CD14-positive monocyte (primary cell): ENCODE data around the gene CRMP1. TPM values are rescaled to one million over a fixed set of nuclear protein-coding genes. Genes with fewer than 3 reads are reported as not detected.

ENCODE experiments used
- DNase-seq, 3 donors: peaks; one replicate each; pipeline ENCODE4 v3.0.0-alpha.2; 2011 to 2022
- H2AFZ ChIP-seq: 2 replicates; pipeline ENCODE4 v1.6.0; 2012; ENCODE audit warnings: mild to moderate bottlenecking, low read depth, low read length, inconsistent platforms; ENCODE audit not compliant: insufficient read depth, poor library complexity, severe bottlenecking
- H3K27ac ChIP-seq, 2 donors: 1 replicate in 1 of 2; 2 replicates in 1 of 2; pipeline ENCODE4 v1.5.1; 2012 to 2013; ENCODE audit warnings: low read length in 2 of 2, control low read depth in 1 of 2, inconsistent platforms in 1 of 2, low read depth in 1 of 2, mild to moderate bottlenecking in 1 of 2
- H3K27me3 ChIP-seq, 2 donors: one replicate each; pipeline versions ENCODE4 v1.6.0 to v1.6.1; 2011 to 2013; ENCODE audit warnings: low read length in 2 of 2; ENCODE audit not compliant: control insufficient read depth in 2 of 2, insufficient read depth in 2 of 2
- H3K36me3 ChIP-seq, 2 donors: replicated peaks in 1 of 2; 1 replicate in 1 of 2; 2 replicates in 1 of 2; pipeline versions ENCODE4 v1.5.1 to v1.6.1; 2012 to 2013; ENCODE audit warnings: low read length in 2 of 2, control low read depth in 1 of 2, inconsistent platforms in 1 of 2, mild to moderate bottlenecking in 1 of 2; ENCODE audit not compliant: insufficient read depth in 2 of 2, control insufficient read depth in 1 of 2
- H3K4me1 ChIP-seq, 2 donors: 1 replicate in 1 of 2; 2 replicates in 1 of 2; pipeline versions ENCODE4 v1.5.1 to v1.6.1; 2012 to 2013; ENCODE audit warnings: low read length in 2 of 2, control low read depth in 1 of 2, inconsistent platforms in 1 of 2, mild to moderate bottlenecking in 1 of 2, moderate library complexity in 1 of 2; ENCODE audit not compliant: insufficient read depth in 2 of 2, control insufficient read depth in 1 of 2
- H3K4me2 ChIP-seq: replicated peaks from 2 replicates; pipeline ENCODE3; 2012; ENCODE audit warnings: low read length, moderate library complexity, mild to moderate bottlenecking; ENCODE audit not compliant: poor library complexity, severe bottlenecking; ENCODE audit errors: extremely low read depth
- H3K4me3 ChIP-seq, 3 experiments: fragments of 200-600 bp in 1 of 3; sonication (generic) in 1 of 3; replicated peaks in 1 of 3; 1 replicate in 2 of 3; 2 replicates in 1 of 3; pipeline ENCODE4 v1.5.1; 2011 to 2013; ENCODE audit warnings: low read length in 3 of 3, mild to moderate bottlenecking in 3 of 3, control low read depth in 2 of 3, low read depth in 2 of 3, inconsistent platforms in 1 of 3, moderate library complexity in 1 of 3
- H3K79me2 ChIP-seq: 2 replicates; pipeline ENCODE4 v1.6.0; 2012; ENCODE audit warnings: mild to moderate bottlenecking, control low read depth, inconsistent platforms, low read length, moderate library complexity; ENCODE audit not compliant: insufficient read depth
- H3K9ac ChIP-seq: 2 replicates; pipeline ENCODE4 v1.6.0; 2017; ENCODE audit warnings: low read length, mild to moderate bottlenecking; ENCODE audit not compliant: insufficient read depth, poor library complexity, severe bottlenecking
- H3K9me3 ChIP-seq, 2 donors: replicated peaks in 1 of 2; 1 replicate in 1 of 2; 2 replicates in 1 of 2; pipeline versions ENCODE4 v1.5.1 to v1.6.1; 2012 to 2013; ENCODE audit warnings: low read length in 2 of 2, control low read depth in 1 of 2; ENCODE audit not compliant: control insufficient read depth in 1 of 2, insufficient read depth in 1 of 2
- H4K20me1 ChIP-seq: 2 replicates; pipeline ENCODE4 v1.6.0; 2012; ENCODE audit warnings: mild to moderate bottlenecking, low read length, control low read depth, moderate library complexity; ENCODE audit not compliant: insufficient read depth
- H3K27ac Mint-ChIP-seq, 7 donors: one replicate each; pipeline ENCODE4 v1.8.0; 2020; ENCODE audit warnings: mild to moderate bottlenecking in 7 of 7, mixed read lengths in 7 of 7, moderate library complexity in 6 of 7, inconsistent platforms in 2 of 7
- H3K27me3 Mint-ChIP-seq, 3 donors: one replicate each; pipeline ENCODE4 v1.8.0; 2021 to 2022; ENCODE audit warnings: low read depth in 3 of 3, mild to moderate bottlenecking in 3 of 3, mixed read lengths in 3 of 3, moderate library complexity in 3 of 3, inconsistent platforms in 1 of 3
- H3K36me3 Mint-ChIP-seq, 2 donors: one replicate each; pipeline ENCODE4 v1.8.0; 2020; ENCODE audit warnings: mixed read lengths in 2 of 2, inconsistent platforms in 1 of 2, mild to moderate bottlenecking in 1 of 2
- H3K4me1 Mint-ChIP-seq: one replicate; pipeline ENCODE4 v1.8.0; 2020; ENCODE audit warnings: mild to moderate bottlenecking, mixed read lengths
- H3K4me3 Mint-ChIP-seq, 2 donors: one replicate each; pipeline ENCODE4 v1.8.0; 2020; ENCODE audit warnings: mild to moderate bottlenecking in 2 of 2, mixed read lengths in 2 of 2, moderate library complexity in 1 of 2
- H3K9me3 Mint-ChIP-seq, 7 donors: one replicate each; pipeline ENCODE4 v1.8.0; 2020 to 2022; ENCODE audit warnings: mixed read lengths in 7 of 7, mild to moderate bottlenecking in 6 of 7, moderate library complexity in 6 of 7, inconsistent platforms in 2 of 7
- CTCF ChIP-seq: fragments of 200-600 bp; IDR thresholded peaks from one replicate; pipeline ENCODE4 v1.8.0; 2022; ENCODE audit warnings: antibody characterized with exemption, mild to moderate bottlenecking
- WGBS: methylation state at CpG from one replicate; pipeline ENCODE4 v1.1.5; 2013; ENCODE audit warnings: missing lambda C conversion rate; ENCODE audit not compliant: insufficient coverage; 5-methylcytosine and 5-hydroxymethylcytosine counted together
- intact Hi-C, 2 donors: fragments of 100-400 bp; cut with micrococcal nuclease; formaldehyde crosslinking; loops; one replicate each; pipeline versions ENCODE4 v1.15.0 to v1.15.1; 2023
- polyA plus RNA-seq, 3 donors: library from polyadenylated mRNA; depleted of rRNA in 1 of 3; unstranded in 2 of 3; stranded (reverse) in 1 of 3; fragments of 300-500 nt in 2 of 3; fragments of >200 nt in 1 of 3; fragmentation: Illumina TruSeq in 2 of 3; gene quantifications; 1 replicate in 2 of 3; 2 replicates in 1 of 3; pipeline ENCODE4 v1.2.3, GENCODE V29; 2012 to 2021

CRMP1 gene
- polyA plus RNA-seq, 3 donors, result not detected

DNA sequence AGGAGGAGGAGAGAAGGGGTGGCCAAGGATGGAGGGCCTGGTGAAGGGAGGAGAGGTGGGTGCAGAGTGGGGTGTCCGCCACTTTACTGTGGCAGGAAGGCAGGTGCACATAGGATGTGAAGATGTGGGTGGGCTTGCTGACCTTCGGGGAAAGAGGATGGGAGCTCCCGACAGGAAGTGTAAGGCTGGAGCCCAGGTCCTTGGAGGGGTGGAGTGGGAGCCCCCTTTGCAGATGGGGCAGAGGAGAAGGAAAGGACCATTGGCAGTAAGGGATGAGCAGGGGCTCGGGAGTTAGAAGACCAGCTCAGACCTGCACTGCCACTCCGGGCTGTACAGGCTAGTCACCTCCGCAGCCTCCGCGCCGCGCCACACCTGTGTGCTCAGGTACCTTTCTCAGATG, 92.4 kb downstream of the CRMP1 start:
- TF ChIP-seq CTCF, result no peak
- no peak overlapping the region for H3K4me3 ChIP-seq
- no peaks in the 10 kb centered on the region for H3K36me3 Mint-ChIP-seq

GRCh38 chr4:5799406-5799805, 93.5 kb downstream of the CRMP1 start:
- no peak overlapping the region for H3K27ac ChIP-seq
- no peaks in the 10 kb centered on the region for H3K27me3 ChIP-seq
- H3K36me3 ChIP-seq, result no peaks in the 10 kb centered on the region
- 95% methylated on average over 7 of the region's 11 CpGs for WGBS
- no peak overlapping the region for H2AFZ ChIP-seq
- TF ChIP-seq CTCF, result no peak
- H3K9ac ChIP-seq, result no peak overlapping the region
- Mint-ChIP-seq H3K9me3 (peaks cover 0 to 3% (median 0%) of the 10 kb centered on the region in 7 donors), H3K4me3 (no peak overlapping the region), H3K27ac (no peak overlapping the region), H3K27me3 (peaks cover 0 to 3% (median 0%) of the 10 kb centered on the region in 3 donors), H3K4me1 (no peaks in the 10 kb centered on the region), H3K36me3 (no peaks in the 10 kb centered on the region)
- intact Hi-C loops, result no loop called here
- no peaks in the 10 kb centered on the region for H3K4me1 ChIP-seq
- H3K4me3 ChIP-seq, result no peak overlapping the region
- no peaks in the 10 kb centered on the region for H4K20me1 ChIP-seq
- no peak for DNase-seq
- no peaks in the 10 kb centered on the region for H3K9me3 ChIP-seq
- no peaks in the 10 kb centered on the region for H3K79me2 ChIP-seq
- H3K4me2 ChIP-seq, result no peak overlapping the region

More for the DNA sequence above, 92.4 kb downstream of the CRMP1 start:
- H3K4me1 ChIP-seq, result no peaks in the 10 kb centered on the region
- intact Hi-C loops, result no loop called here
- H3K9me3 Mint-ChIP-seq, result peaks cover 0 to 2% (median 0%) of the 10 kb centered on the region in 7 donors
- no peaks in the 10 kb centered on the region for H3K27me3 ChIP-seq
- no peak overlapping the region for H3K4me2 ChIP-seq
- H3K27ac ChIP-seq, result no peak overlapping the region
- H4K20me1 ChIP-seq, result no peaks in the 10 kb centered on the region
- 97% methylated on average over 4 of the region's 10 CpGs for WGBS
- H3K4me1 Mint-ChIP-seq, result no peaks in the 10 kb centered on the region
- H3K9ac ChIP-seq, result no peak overlapping the region
- no peaks in the 10 kb centered on the region for H3K9me3 ChIP-seq
- no peaks in the 10 kb centered on the region for H3K36me3 ChIP-seq
- no peak for DNase-seq
- H3K4me3 Mint-ChIP-seq, result no peak overlapping the region
- H3K79me2 ChIP-seq, result no peaks in the 10 kb centered on the region
- H3K27me3 Mint-ChIP-seq, result peaks cover 0 to 3% (median 0%) of the 10 kb centered on the region in 3 donors
- no peak overlapping the region for H2AFZ ChIP-seq
- H3K27ac Mint-ChIP-seq, result peak overlapping the region in 1 of 7 donors; percentile 16
